ENCODE results near the gene FOXRED1.
A peak's percentile ranks its signal among the peaks of the same experiment; 100 is the strongest.

The FOXRED1 gene

DNA sequence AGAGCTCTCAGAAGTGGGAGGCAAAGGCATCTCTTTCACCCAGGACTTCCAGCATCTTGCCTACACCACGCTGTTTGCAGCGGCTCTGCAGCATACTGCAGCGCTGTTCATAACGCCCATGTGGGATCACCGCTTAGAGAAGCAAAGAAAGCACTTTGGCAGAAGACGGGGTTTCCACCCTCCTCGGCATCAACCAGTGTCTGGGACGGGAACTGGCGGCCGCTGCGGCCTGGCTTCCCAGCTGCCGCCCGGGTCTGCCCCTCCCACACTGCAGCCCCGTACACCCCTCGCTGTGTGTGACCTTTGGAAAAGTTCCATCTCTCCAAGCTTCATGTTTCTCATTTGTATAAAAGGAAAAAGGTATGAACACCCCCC is 13.4 kb downstream of the FOXRED1 start:
- Histone ChIP-seq H3K4me3 (peak overlapping the region; percentile 81), H3K27ac (peak overlapping the region; percentile 76 to 93)
- no peak for DNase-seq (ENCODE audit: low spot score)
- TF ChIP-seq, protein P1, sequence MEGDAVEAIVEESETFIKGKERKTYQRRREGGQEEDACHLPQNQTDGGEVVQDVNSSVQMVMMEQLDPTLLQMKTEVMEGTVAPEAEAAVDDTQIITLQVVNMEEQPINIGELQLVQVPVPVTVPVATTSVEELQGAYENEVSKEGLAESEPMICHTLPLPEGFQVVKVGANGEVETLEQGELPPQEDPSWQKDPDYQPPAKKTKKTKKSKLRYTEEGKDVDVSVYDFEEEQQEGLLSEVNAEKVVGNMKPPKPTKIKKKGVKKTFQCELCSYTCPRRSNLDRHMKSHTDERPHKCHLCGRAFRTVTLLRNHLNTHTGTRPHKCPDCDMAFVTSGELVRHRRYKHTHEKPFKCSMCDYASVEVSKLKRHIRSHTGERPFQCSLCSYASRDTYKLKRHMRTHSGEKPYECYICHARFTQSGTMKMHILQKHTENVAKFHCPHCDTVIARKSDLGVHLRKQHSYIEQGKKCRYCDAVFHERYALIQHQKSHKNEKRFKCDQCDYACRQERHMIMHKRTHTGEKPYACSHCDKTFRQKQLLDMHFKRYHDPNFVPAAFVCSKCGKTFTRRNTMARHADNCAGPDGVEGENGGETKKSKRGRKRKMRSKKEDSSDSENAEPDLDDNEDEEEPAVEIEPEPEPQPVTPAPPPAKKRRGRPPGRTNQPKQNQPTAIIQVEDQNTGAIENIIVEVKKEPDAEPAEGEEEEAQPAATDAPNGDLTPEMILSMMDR (IDR thresholded peaks at IDR 0.05) = no peak

DNA sequence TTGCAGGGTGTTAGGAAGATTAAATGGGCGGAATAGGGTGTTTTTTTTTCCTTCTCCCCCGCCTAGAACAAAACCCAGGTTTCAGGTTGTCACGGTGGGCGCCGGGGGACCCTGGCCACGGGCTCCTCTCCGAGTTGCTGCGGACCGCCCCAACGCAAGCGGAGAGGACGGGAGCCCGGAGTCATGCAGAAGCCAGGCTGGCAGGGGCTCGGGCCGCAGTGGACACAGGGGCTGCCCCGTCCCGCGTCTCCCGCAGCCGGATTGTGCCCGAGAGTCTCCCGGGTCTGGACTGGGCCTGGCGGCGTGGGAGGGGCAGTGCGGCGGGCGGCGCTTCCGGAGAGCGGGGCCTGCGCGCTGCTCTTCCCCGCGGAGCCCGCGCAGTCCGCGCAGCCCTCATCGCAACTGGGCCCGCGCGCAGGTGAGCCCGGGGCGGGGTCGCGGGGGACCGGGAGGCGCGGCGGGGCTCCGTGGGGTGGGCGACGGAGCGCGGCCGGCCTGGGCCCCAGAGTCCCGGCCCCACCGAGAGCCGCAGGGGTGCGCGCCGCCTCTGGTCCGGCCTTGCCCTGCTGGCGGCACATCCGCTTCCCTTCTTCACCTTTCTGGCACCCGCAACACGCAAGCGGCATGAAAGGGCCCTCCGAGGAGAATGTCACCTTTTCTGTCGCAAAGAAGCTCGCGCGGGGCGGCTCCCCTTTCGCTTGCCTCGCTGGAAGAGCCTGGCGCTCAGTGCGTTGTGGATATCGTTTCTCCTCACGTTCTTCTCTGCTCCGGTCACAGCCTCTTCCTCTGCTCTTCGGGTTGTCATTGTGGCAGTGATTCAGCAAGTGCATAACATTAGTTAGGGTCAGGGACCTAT is 14.0 kb downstream of the FOXRED1 start, which contains the start of gene TIRAP:
TSS of gene TIRAP (plus strand) at position 358 of the 856 bp plus-strand sequence. CDS start 7,802 bp downstream, outside the sequence.
- peak within 1 kb of the TSS; percentile 76 to 93 for H3K27ac ChIP-seq
- peak within 1 kb of the TSS; percentile 81 for H3K4me3 ChIP-seq
- TF ChIP-seq, protein P1 (IDR thresholded peaks at IDR 0.05) = no peak
- peak; percentile 79 for DNase-seq (ENCODE audit: low spot score)

DNA sequence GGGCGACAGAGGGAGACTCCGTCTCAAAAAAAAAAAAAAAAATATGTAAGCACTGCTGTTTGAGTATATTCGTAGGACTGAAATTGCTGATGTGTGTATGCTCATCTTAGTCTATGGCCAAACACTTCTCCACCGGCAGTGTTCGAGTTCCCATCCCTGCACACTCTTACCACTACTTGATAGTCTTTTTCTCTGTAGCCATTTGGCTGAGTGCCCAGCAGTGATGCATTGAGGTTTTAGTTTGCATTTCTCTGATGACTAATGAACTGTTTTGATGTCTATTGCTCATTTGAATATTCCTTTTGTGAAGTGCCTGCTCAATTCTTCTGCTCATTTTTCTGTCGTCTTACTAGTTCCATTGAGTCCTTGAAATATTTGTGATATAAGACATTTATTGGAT is 15.9 kb downstream of the FOXRED1 start:
- TF ChIP-seq, protein P1 (IDR thresholded peaks at IDR 0.05) = no peak
- Histone ChIP-seq H3K4me3 (no peak overlapping the region), H3K27ac (no peak overlapping the region)
- DNase-seq (ENCODE audit: low spot score) = no peak

DNA sequence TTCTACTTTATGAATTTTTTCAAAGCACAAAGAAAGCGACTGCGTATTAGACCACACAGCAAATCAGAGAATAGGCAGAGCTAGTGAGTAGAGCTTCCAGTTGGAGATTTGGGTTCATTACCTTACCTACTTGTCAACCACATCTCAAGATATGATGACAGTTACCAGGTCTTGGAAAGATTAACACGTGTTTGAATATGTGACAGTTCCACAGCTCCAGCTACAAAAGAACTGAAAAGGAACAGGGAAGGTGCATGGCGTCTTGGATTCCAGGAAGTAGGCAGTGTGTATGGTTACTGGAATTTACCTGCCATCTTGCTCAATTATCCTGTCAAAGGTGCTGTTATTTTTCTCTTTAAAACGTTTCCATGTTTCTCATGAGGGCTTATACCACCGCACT is 19.3 kb downstream of the FOXRED1 start:
- no peak for DNase-seq (ENCODE audit: low spot score)
- H3K27ac ChIP-seq = no peak overlapping the region
- H3K4me3 ChIP-seq = no peak overlapping the region
- TF ChIP-seq, protein P1 (IDR thresholded peaks at IDR 0.05) = no peak

DNA sequence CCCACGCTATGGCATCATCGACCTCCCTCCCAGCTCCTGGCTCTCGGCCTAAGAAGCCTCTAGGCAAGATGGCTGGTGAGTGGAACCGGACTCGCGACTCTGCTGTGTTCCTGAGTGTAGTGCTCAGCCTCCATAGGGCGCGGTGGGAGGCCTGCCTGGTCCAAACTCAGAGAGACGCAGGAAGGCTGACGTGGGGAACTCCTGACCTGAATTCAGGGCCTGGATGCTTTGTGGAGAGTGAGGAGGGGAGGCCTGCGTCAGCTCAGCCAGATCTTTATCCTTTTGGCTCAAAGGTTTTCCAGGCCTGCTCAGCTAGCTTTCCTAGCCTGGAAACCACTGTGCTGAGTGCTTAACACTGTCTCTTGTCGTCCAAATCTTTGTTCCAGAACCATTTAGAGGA is 21.9 kb downstream of the FOXRED1 start:
- TF ChIP-seq, protein P1 (IDR thresholded peaks at IDR 0.05) = no peak
- Histone ChIP-seq H3K27ac (peak overlapping the region in 1 of 2 donors; percentile 37), H3K4me3 (no peak overlapping the region)
- no peak for DNase-seq (ENCODE audit: low spot score)

DNA sequence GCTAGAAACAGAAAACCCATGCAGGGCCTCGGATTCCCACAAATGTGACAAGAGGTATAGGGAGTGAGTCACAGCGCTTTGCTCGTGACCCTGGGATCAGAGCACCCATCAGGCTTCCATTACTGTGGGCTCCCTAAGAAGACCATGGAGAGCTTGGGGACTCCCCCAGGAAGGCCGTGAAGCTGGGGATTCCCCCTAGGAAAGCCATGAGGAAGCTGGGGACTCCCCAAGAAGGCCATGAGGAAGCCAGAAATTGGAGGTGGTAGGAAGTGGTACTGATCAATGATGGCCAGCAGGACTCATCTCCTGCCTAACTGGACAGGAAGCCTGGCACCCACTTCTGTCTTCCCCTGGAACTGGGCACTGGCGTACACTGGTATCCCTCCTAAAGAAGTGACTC is 24.8 kb downstream of the FOXRED1 start:
- no peak for DNase-seq (ENCODE audit: low spot score)
- Histone ChIP-seq H3K27ac (no peak overlapping the region), H3K4me3 (no peak overlapping the region)
- TF ChIP-seq, protein P1 (IDR thresholded peaks at IDR 0.05) = no peak

DNA sequence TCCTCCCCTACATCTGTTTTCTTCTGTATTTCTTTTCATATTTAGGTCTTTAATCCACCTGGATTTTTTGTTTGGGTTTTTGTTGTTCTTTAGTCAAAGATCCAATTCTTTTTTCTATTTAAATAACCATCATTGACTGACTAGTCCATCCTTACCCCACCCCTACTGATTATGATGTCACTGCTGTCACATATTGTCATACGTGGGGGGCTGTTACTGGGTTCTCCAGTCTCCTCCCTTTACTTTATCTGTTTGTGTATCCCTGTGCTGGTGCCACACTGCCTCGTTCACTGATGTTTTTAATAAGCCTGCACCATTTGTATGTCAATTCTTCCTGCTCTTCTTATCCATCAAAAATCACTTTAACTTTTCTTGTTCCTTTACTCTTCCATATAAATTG is 28.1 kb downstream of the FOXRED1 start:
- no peak overlapping the region for H3K4me3 ChIP-seq
- no peak overlapping the region for H3K27ac ChIP-seq
- no peak for DNase-seq (ENCODE audit: low spot score)
- TF ChIP-seq, protein P1 (IDR thresholded peaks at IDR 0.05) = no peak

Data from coronary artery (tissue), 2 donors.